NCI-H345 treated with DMSO at 0.1 percent for 48 hours (cell line): ENCODE measurements around the gene ISLR.
"Not testable (repeated sequence)": the region's sequence is repeated elsewhere in the genome, so short reads cannot be mapped to it uniquely, and the experiment has no call there.

Experiments used
- DNase-seq: peaks from one replicate; lab custom pipeline; 2025; ENCODE audit not compliant: unreplicated experiment; lab: John Stamatoyannopoulos, UW

Gene ISLR

GRCh38 chr15:74136814-74137536, 36.5 kb upstream of the ISLR start:
- DNase-seq: no peak

GRCh38 chr15:74137537-74137894, 36.0 kb upstream of the ISLR start:
- DNase-seq: no peak

GRCh38 chr15:74138642-74139041, 34.9 kb upstream of the ISLR start:
- no peak for DNase-seq

- DNase-seq: no peak
Measured at GRCh38 chr15:74141591-74141990, 31.9 kb upstream of the ISLR start.

GRCh38 chr15:74144153-74144775, 29.2 kb upstream of the ISLR start:
- no peak for DNase-seq

- DNase-seq: no peak
Measured at GRCh38 chr15:74146277-74146800, 27.2 kb upstream of the ISLR start.

GRCh38 chr15:74147051-74147450, 26.5 kb upstream of the ISLR start:
- no peak for DNase-seq

GRCh38 chr15:74155766-74156417, 17.6 kb upstream of the ISLR start:
- DNase-seq: no peak

- peak; percentile 23 for DNase-seq
Measured at GRCh38 chr15:74156678-74157411, 16.7 kb upstream of the ISLR start.

GRCh38 chr15:74157868-74158827, 15.4 kb upstream of the ISLR start:
- DNase-seq: no peak

- no peak for DNase-seq
Measured at GRCh38 chr15:74158855-74159650, 14.5 kb upstream of the ISLR start.

GRCh38 chr15:74159773-74160172, 13.7 kb upstream of the ISLR start:
- DNase-seq: peak; percentile 12

GRCh38 chr15:74160390-74160789, 13.1 kb upstream of the ISLR start:
- DNase-seq: not testable (repeated sequence)

- not testable (repeated sequence) for DNase-seq
Measured at GRCh38 chr15:74162195-74162536, 11.3 kb upstream of the ISLR start.

- no peak for DNase-seq
Measured at GRCh38 chr15:74165461-74165860, 8.0 kb upstream of the ISLR start.

GRCh38 chr15:74167891-74168331, 5.6 kb upstream of the ISLR start:
- no peak for DNase-seq

- no peak for DNase-seq
Measured at GRCh38 chr15:74168711-74169126, 4.8 kb upstream of the ISLR start.

GRCh38 chr15:74170071-74170844, 3.3 kb upstream of the ISLR start:
- no peak for DNase-seq
